ENCODE measurements around the gene EDEM1.

DNA sequence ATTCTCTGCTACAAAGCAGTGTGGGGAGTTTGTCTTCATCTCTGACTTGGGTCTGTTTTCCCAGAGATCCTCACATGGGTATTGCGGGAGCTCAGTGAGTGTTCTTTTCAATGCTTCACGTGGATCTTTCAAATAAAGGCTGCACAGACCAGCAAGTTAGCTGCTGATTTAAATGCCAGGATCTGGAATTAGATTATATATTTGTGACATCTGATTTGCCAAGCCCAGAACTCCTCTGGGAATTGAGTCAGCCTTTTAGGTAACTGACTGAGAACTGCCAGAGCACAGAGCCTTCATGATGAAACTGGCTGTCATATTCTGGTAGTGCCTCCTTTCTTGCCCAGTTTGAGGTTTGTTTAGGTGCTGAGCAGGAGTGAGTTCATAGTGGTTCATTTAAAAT is 14.7 kb downstream of the EDEM1 start:
- TF ChIP-seq, protein P1, sequence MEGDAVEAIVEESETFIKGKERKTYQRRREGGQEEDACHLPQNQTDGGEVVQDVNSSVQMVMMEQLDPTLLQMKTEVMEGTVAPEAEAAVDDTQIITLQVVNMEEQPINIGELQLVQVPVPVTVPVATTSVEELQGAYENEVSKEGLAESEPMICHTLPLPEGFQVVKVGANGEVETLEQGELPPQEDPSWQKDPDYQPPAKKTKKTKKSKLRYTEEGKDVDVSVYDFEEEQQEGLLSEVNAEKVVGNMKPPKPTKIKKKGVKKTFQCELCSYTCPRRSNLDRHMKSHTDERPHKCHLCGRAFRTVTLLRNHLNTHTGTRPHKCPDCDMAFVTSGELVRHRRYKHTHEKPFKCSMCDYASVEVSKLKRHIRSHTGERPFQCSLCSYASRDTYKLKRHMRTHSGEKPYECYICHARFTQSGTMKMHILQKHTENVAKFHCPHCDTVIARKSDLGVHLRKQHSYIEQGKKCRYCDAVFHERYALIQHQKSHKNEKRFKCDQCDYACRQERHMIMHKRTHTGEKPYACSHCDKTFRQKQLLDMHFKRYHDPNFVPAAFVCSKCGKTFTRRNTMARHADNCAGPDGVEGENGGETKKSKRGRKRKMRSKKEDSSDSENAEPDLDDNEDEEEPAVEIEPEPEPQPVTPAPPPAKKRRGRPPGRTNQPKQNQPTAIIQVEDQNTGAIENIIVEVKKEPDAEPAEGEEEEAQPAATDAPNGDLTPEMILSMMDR (IDR thresholded peaks at IDR 0.05), result no peak
- TF ChIP-seq POLR2A (IDR thresholded peaks at IDR 0.05), result no peak
